IMR-90 (cell line): ENCODE results near the gene CYP46A1. TPM values are rescaled to one million over a fixed set of nuclear protein-coding genes. Genes with fewer than 3 reads are reported as not detected.

ENCODE experiments used
- ATAC-seq: fragments of 200-7000 bp; cut with Tn5 transposase; 2 replicates; pipeline ENCODE4 v1.9.1; 2020; ENCODE audit warnings: low read depth, mild to moderate bottlenecking, moderate library complexity
- BruUV-seq: library from RNA; stranded (reverse); fragments of 400-500 nt; replicated peaks from 2 replicates; lab custom pipeline; 2021; lab: Mats Ljungman, UMichigan
- CTCF ChIA-PET: fragments of 300-600 bp; formaldehyde crosslinking; extraction: SDS; loops from one replicate; lab custom pipeline; 2021; ENCODE audit warnings: antibody characterized with exemption; lab: Yijun Ruan, JAX
- POLR2A ChIA-PET: fragments of 300-600 bp; sonication (Branson Sonifier 250); formaldehyde crosslinking; loops from one replicate; lab custom pipeline; 2022; ENCODE audit warnings: antibody characterized with exemption; ENCODE audit not compliant: unreplicated experiment; lab: Charles Lee
- DNase-seq: peaks from one replicate; pipeline ENCODE4 v3.0.0; 2013
- H2AFZ ChIP-seq: replicated peaks from 2 replicates; pipeline ENCODE3; 2013; ENCODE audit warnings: low read length, mild to moderate bottlenecking; ENCODE audit not compliant: poor library complexity
- H2AK5ac ChIP-seq: 2 replicates; pipeline ENCODE4 v1.6.1; 2013; ENCODE audit warnings: low read depth, low read length, inconsistent platforms
- H2AK9ac ChIP-seq: replicated peaks from 2 replicates; pipeline ENCODE3; 2013; ENCODE audit warnings: mild to moderate bottlenecking, low read depth, low read length, moderate library complexity; ENCODE audit not compliant: poor library complexity
- H2BK120ac ChIP-seq: 2 replicates; pipeline ENCODE4 v1.6.1; 2013; ENCODE audit warnings: low read depth, low read length, inconsistent platforms
- H2BK15ac ChIP-seq: 3 replicates; pipeline ENCODE4 v1.6.1; 2013; ENCODE audit warnings: low read depth, low read length, inconsistent platforms
- H2BK20ac ChIP-seq: 2 replicates; pipeline ENCODE4 v1.6.1; 2013; ENCODE audit warnings: low read depth, mild to moderate bottlenecking, inconsistent platforms, low read length, moderate library complexity
- H2BK5ac ChIP-seq: 2 replicates; pipeline ENCODE4 v1.6.1; 2013; ENCODE audit warnings: mild to moderate bottlenecking, low read depth, low read length, inconsistent platforms; ENCODE audit not compliant: poor library complexity, severe bottlenecking
- H3K14ac ChIP-seq: replicated peaks from 2 replicates; pipeline ENCODE4 v1.6.1; 2013; ENCODE audit warnings: low read depth, low read length, inconsistent platforms
- H3K18ac ChIP-seq: 2 replicates; pipeline ENCODE4 v1.6.1; 2013; ENCODE audit warnings: low read depth, low read length, control low read depth
- H3K23ac ChIP-seq: 2 replicates; pipeline ENCODE4 v1.6.1; 2013; ENCODE audit warnings: low read depth, low read length, inconsistent platforms
- H3K27ac ChIP-seq: 2 replicates; pipeline ENCODE4 v1.5.1; 2013; ENCODE audit warnings: mild to moderate bottlenecking, control low read depth, low read length; ENCODE audit not compliant: insufficient read depth
- H3K27me3 ChIP-seq: 2 replicates; pipeline ENCODE4 v1.6.1; 2013; ENCODE audit warnings: low read length; ENCODE audit not compliant: control insufficient read depth, insufficient read depth
- H3K36me3 ChIP-seq: 2 replicates; pipeline ENCODE4 v1.6.1; 2013; ENCODE audit warnings: low read length, mixed read lengths; ENCODE audit not compliant: control insufficient read depth, insufficient read depth
- H3K4ac ChIP-seq: 2 replicates; pipeline ENCODE4 v1.6.1; 2013; ENCODE audit warnings: low read depth, low read length, inconsistent platforms
- H3K4me1 ChIP-seq: 2 replicates; pipeline ENCODE4 v1.6.1; 2013; ENCODE audit warnings: low read length, mixed read lengths; ENCODE audit not compliant: control insufficient read depth, insufficient read depth
- H3K4me2 ChIP-seq: 2 replicates; pipeline ENCODE4 v1.6.1; 2013; ENCODE audit warnings: low read depth, mild to moderate bottlenecking, control low read depth, low read length, moderate library complexity
- H3K4me3 ChIP-seq: 2 replicates; pipeline ENCODE4 v1.5.1; 2013; ENCODE audit warnings: low read depth, mild to moderate bottlenecking, control low read depth, low read length, moderate library complexity; ENCODE audit not compliant: insufficient read depth
- H3K56ac ChIP-seq: 2 replicates; pipeline ENCODE4 v1.6.1; 2013; ENCODE audit warnings: low read length, inconsistent platforms; ENCODE audit not compliant: insufficient read depth; ENCODE audit errors: extremely low read depth
- H3K79me1 ChIP-seq, 2 experiments: 2 replicates each; pipeline ENCODE4 v1.6.1; 2013; ENCODE audit warnings: low read length in 2 of 2, inconsistent platforms in 1 of 2, low read depth in 1 of 2
- H3K9ac ChIP-seq: 2 replicates; pipeline ENCODE4 v1.6.1; 2013; ENCODE audit warnings: low read depth, low read length, control low read depth
- H3K9me1 ChIP-seq: 2 replicates; pipeline ENCODE4 v1.6.1; 2013; ENCODE audit warnings: low read length, inconsistent platforms; ENCODE audit not compliant: insufficient read depth
- H3K9me3 ChIP-seq: 2 replicates; pipeline ENCODE4 v1.6.1; 2013; ENCODE audit warnings: low read length; ENCODE audit not compliant: control insufficient read depth, insufficient read depth
- H4K20me1 ChIP-seq: 2 replicates; pipeline ENCODE4 v1.6.1; 2013; ENCODE audit warnings: low read length, inconsistent platforms; ENCODE audit not compliant: insufficient read depth
- H4K5ac ChIP-seq: 2 replicates; pipeline ENCODE4 v1.6.1; 2013; ENCODE audit warnings: mild to moderate bottlenecking, low read depth, low read length, control low read depth
- H4K8ac ChIP-seq, 2 experiments: 2 replicates each; pipeline ENCODE4 v1.6.1; 2013; ENCODE audit warnings: low read depth in 2 of 2, low read length in 2 of 2, control low read depth in 1 of 2, inconsistent platforms in 1 of 2
- H4K91ac ChIP-seq: 2 replicates; pipeline ENCODE4 v1.6.1; 2013; ENCODE audit warnings: low read depth, low read length, inconsistent platforms; ENCODE audit not compliant: insufficient read depth
- BHLHE40 ChIP-seq: fragments of 150-350 bp; IDR thresholded peaks from 2 replicates; pipeline ENCODE4 v1.6.1; 2016; ENCODE audit warnings: mild to moderate bottlenecking, low read depth, low read length
- CEBPB ChIP-seq: IDR thresholded peaks from 2 replicates; pipeline ENCODE4 v1.6.1; 2012; ENCODE audit warnings: low read depth, low read length, improper control_type of control experiment
- CTCF ChIP-seq: conservative IDR thresholded peaks from 2 replicates; pipeline ENCODE4 v1.5.1; 2012; ENCODE audit warnings: mild to moderate bottlenecking, low read depth, low read length, improper control_type of control experiment
- ELK1 ChIP-seq: fragments of 150-350 bp; IDR thresholded peaks from 2 replicates; pipeline ENCODE4 v1.6.1; 2016; ENCODE audit warnings: low read depth, mild to moderate bottlenecking, low read length, moderate library complexity, borderline replicate concordance
- FOS ChIP-seq: fragments of 150-350 bp; IDR thresholded peaks from 2 replicates; pipeline ENCODE4 v1.6.1; 2016; ENCODE audit warnings: low read depth, low read length
- MAZ ChIP-seq: IDR thresholded peaks from 2 replicates; pipeline ENCODE4 v1.6.1; 2012; ENCODE audit warnings: low read depth, mild to moderate bottlenecking, low read length, improper control_type of control experiment, moderate library complexity, borderline replicate concordance
- NFE2L2 ChIP-seq: fragments of 150-350 bp; IDR thresholded peaks from 2 replicates; pipeline ENCODE4 v1.6.1; 2016; ENCODE audit warnings: low read depth, mild to moderate bottlenecking, low read length
- POLR2A ChIP-seq: IDR thresholded peaks from 2 replicates; pipeline ENCODE4 v1.6.1; 2012; ENCODE audit warnings: mild to moderate bottlenecking, low read depth, low read length
- RAD21 ChIP-seq: IDR thresholded peaks from 2 replicates; pipeline ENCODE4 v1.6.1; 2012; ENCODE audit warnings: low read length, improper control_type of control experiment
- RCOR1 ChIP-seq: IDR thresholded peaks from 2 replicates; pipeline ENCODE4 v1.6.1; 2012; ENCODE audit warnings: mild to moderate bottlenecking, low read length, improper control_type of control experiment; ENCODE audit not compliant: insufficient replicate concordance
- RFX5 ChIP-seq: IDR thresholded peaks from 2 replicates; pipeline ENCODE4 v1.8.0; 2012; ENCODE audit warnings: low read depth, mild to moderate bottlenecking, low read length, moderate library complexity
- SMC3 ChIP-seq: fragments of 150-350 bp; IDR thresholded peaks from 2 replicates; pipeline ENCODE4 v1.6.1; 2016; ENCODE audit warnings: low read depth, mild to moderate bottlenecking, antibody characterized with exemption, low read length, moderate library complexity
- USF2 ChIP-seq: fragments of 150-350 bp; IDR thresholded peaks from 2 replicates; pipeline ENCODE4 v1.6.1; 2017; ENCODE audit warnings: mild to moderate bottlenecking, antibody characterized with exemption, low read length, low read depth
- WGBS, 2 experiments: methylation state at CpG; one replicate each; pipeline versions ENCODE4 v1.1.5 to v1.1.7; 2013; ENCODE audit warnings: missing lambda C conversion rate in 2 of 2; ENCODE audit not compliant: insufficient read length in 1 of 2; ENCODE audit errors: extremely low coverage in 2 of 2; 5-methylcytosine and 5-hydroxymethylcytosine counted together
- dilution Hi-C: fragments of 300-500 bp; cut with HindIII; formaldehyde crosslinking; loops from one replicate; pipeline ENCODE4 v1.14.3; 2018; ENCODE audit warnings: low sequenced_read_pairs; ENCODE audit not compliant: unreplicated experiment
- in situ Hi-C: fragments of 300-500 bp; cut with MboI; formaldehyde crosslinking; loops from 3 replicates; pipeline ENCODE4 v1.14.3; 2019; ENCODE audit warnings: low sequenced_read_pairs, inconsistent platforms, mixed read lengths
- intact Hi-C: fragments of 100-400 bp; cut with micrococcal nuclease; formaldehyde crosslinking; loops from 2 replicates; pipeline ENCODE4 v1.10.0; 2022
- polyA plus RNA-seq, 3 experiments: library from polyadenylated mRNA; depleted of rRNA; stranded (reverse); fragments of >200 nt; gene quantifications; 2 replicates each; pipeline ENCODE4 v1.2.3, GENCODE V29; 2012; ENCODE audit warnings: low replicate concordance in 1 of 3
- total RNA-seq: library from RNA; depleted of rRNA; stranded (reverse); fragments of >200 nt; gene quantifications from 2 replicates; pipeline ENCODE4 v1.2.3, GENCODE V29; 2012

CYP46A1 gene
- total and polyA plus RNA-seq, 2 of the 4 experiments (the other 2 are of a cell fraction) = 0.18 to 0.31 TPM

GRCh38 chr14:99757331-99758070 lies 73.4 kb downstream of the CYP46A1 start:
- POLR2A ChIA-PET = interaction anchor here (0.9 kb wide), 1 partner anchor 12 kb away, joined by 3 read pairs; no protein-coding TSS in a partner anchor
- peak overlapping the region; percentile 31; the same call in 1 of the 2 replicates for H3K4me2 ChIP-seq
- peak overlapping the region; percentile 86 to 89 for H4K8ac ChIP-seq
- 20% methylated on average over 1 of the region's 12 CpGs; no CpG with 5 or more reads in 1 of the 2 experiments for WGBS, 2 experiments
- peak overlapping the region; percentile 99 for H2BK120ac ChIP-seq
- peak overlapping the region; percentile 89; the same call in 1 of the 2 replicates for H3K23ac ChIP-seq
- H2AK9ac ChIP-seq = peak overlapping the region; percentile 8
- peaks cover 4% of the 10 kb centered on the region; the same call in 1 of the 2 replicates for H4K20me1 ChIP-seq
- ATAC-seq = peak; percentile 4; the same call in 1 of the 2 replicates
- H3K9ac ChIP-seq = peak overlapping the region; percentile 22; the same call in 1 of the 2 replicates
- no peak overlapping the region for H3K4me3 ChIP-seq
- peak overlapping the region; percentile 91 for H2BK20ac ChIP-seq
- DNase-seq = peak; percentile 99
- H3K14ac ChIP-seq = peak overlapping the region; percentile 95
- intact Hi-C loops (loop anchor here (2.0 kb wide), 1 partner anchor 37 kb away; no protein-coding TSS in a partner anchor), in situ Hi-C loops (no loop called here), dilution Hi-C loops (no loop called here)
- peak overlapping the region; percentile 78 for H3K56ac ChIP-seq
- peaks cover 31% of the 10 kb centered on the region for H3K9me1 ChIP-seq
- H2BK15ac ChIP-seq = peak overlapping the region; percentile 89
- H3K27me3 ChIP-seq = no peaks in the 10 kb centered on the region
- peak overlapping the region; percentile 94 for H2BK5ac ChIP-seq
- peak overlapping the region; percentile 81 for H3K18ac ChIP-seq
- H2AK5ac ChIP-seq = peak overlapping the region; percentile 96
- H3K4ac ChIP-seq = peak overlapping the region; percentile 96
- CTCF ChIA-PET = interaction anchor here (0.9 kb wide), 1 partner anchor 154 kb away, joined by 3 read pairs; the partner anchor contains the start of gene CCDC85C
- BruUV-seq = no TSS peak
- H3K36me3 ChIP-seq = no peaks in the 10 kb centered on the region
- H3K4me1 ChIP-seq = peaks cover 57% of the 10 kb centered on the region
- peak overlapping the region; percentile 96 for H4K91ac ChIP-seq
- peak overlapping the region; percentile 82 for H4K5ac ChIP-seq
- H3K79me1 ChIP-seq = peaks cover 0 to 16% of the 10 kb centered on the region in 2 experiments; a peak in 2 of 4 replicates
- H2AFZ ChIP-seq = peak overlapping the region; percentile 77
- H3K9me3 ChIP-seq = no peaks in the 10 kb centered on the region
- H3K27ac ChIP-seq = peak overlapping the region; percentile 88
- TF ChIP-seq FOS (peak; percentile 98), NFE2L2 (peak; percentile 43; the same call in 1 of the 2 replicates), SMC3 (no peak), POLR2A (no peak; the same call in 1 of the 2 replicates), BHLHE40 (peak; percentile 88), CEBPB (peak; percentile 77; the same call in 1 of the 2 replicates), MAZ (peak; percentile 45; the same call in 1 of the 2 replicates), RCOR1 (peak; percentile 18), USF2 (no peak; the same call in 1 of the 2 replicates), RFX5 (no peak), ELK1 (no peak), CTCF (no peak), RAD21 (no peak)
